Parathyroid adenoma (tissue), 2 donors: ENCODE measurements around the gene CYB561.
A peak's percentile ranks its signal among the peaks of the same experiment; 100 is the strongest.

ENCODE experiments used
- H2AFZ ChIP-seq: fragments of 300-600 bp; sonication (generic); one replicate; pipeline ENCODE4 v1.7.0; 2017; ENCODE audit warnings: antibody characterized with exemption, mild to moderate bottlenecking
- H3K27ac ChIP-seq: fragments of 300-600 bp; sonication (generic); one replicate; pipeline ENCODE4 v1.7.0; 2017
- H3K27me3 ChIP-seq: fragments of 300-600 bp; sonication (generic); one replicate; pipeline ENCODE4 v1.7.0; 2017; ENCODE audit warnings: low read length; ENCODE audit not compliant: control insufficient read depth, insufficient read depth
- H3K36me3 ChIP-seq: fragments of 300-600 bp; sonication (generic); one replicate; pipeline ENCODE4 v1.7.0; 2017; ENCODE audit warnings: low read length; ENCODE audit not compliant: control insufficient read depth, insufficient read depth
- H3K4me1 ChIP-seq: fragments of 300-600 bp; sonication (generic); one replicate; pipeline ENCODE4 v1.7.0; 2017; ENCODE audit warnings: control low read depth
- H3K4me2 ChIP-seq: fragments of 300-600 bp; sonication (generic); one replicate; pipeline ENCODE4 v1.7.0; 2017; ENCODE audit warnings: low read length
- H3K4me3 ChIP-seq: fragments of 300-600 bp; sonication (generic); one replicate; pipeline ENCODE4 v1.7.0; 2017; ENCODE audit warnings: low read depth, low read length
- H3K79me2 ChIP-seq: fragments of 300-600 bp; sonication (generic); one replicate; pipeline ENCODE4 v1.7.0; 2017; ENCODE audit warnings: control low read depth
- H3K9ac ChIP-seq: fragments of 300-600 bp; sonication (generic); one replicate; pipeline ENCODE4 v1.7.0; 2017; ENCODE audit warnings: mild to moderate bottlenecking
- H3K9me3 ChIP-seq: fragments of 300-600 bp; sonication (generic); one replicate; pipeline ENCODE4 v1.7.0; 2017; ENCODE audit warnings: low read length; ENCODE audit not compliant: control insufficient read depth
- TF ChIP-seq, protein P1 (sequence below): fragments of 300-600 bp; sonication (generic); IDR thresholded peaks from one replicate; pipeline ENCODE4 v1.7.0; 2017; ENCODE audit warnings: antibody characterized with exemption, mild to moderate bottlenecking
- donor health status: primary hyperparathyroidism.

The CYB561 gene, protein sequence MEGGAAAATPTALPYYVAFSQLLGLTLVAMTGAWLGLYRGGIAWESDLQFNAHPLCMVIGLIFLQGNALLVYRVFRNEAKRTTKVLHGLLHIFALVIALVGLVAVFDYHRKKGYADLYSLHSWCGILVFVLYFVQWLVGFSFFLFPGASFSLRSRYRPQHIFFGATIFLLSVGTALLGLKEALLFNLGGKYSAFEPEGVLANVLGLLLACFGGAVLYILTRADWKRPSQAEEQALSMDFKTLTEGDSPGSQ

DNA sequence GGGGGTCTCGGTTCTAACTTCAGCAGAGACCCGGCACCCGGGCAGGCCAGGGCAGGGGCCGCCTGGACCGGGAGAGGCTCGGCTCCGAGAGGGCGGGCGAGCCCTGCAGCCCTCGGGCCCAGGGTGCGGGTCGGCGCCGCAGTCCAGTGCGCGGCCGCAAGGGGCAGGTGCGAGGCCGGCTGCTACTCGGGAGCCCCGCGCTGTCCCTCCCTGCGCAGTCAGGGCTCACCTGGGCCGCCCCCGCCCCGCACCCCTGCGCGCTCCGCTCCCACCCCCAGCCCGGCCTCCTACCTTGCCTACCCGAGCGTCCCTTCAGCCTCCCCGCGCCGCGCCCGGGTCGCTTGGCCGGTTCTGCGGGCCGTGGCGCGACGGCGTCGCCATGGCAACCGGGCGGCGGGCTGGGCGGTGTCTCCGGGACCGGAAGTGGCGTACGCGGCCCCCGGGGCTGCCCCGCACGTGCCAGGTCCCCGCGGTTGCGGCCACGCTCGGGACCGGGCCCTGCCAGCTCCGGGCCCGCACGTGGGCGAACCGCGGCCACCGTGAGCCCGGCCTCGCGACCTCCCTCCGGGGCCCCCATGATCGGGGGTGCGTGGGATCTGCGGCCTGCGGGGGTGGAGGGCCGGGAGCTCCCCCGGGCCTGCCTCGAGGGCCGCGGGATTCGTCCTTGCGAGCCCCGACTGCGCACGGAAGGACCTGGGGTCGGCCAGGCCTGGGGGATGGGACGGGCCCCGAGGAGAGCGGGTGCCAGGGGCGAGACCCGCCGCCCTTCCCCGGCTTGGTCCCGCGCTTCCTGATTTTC lies at the start of gene CYB561:
TSS of gene CYB561 (minus strand) at position 353 of the 799 bp plus-strand sequence. CDS start 8,759 bp downstream, outside the sequence.
- H3K27me3 ChIP-seq = no peaks in the 10 kb centered on the region
- H3K27ac ChIP-seq = peak within 1 kb of the TSS; percentile 98
- H3K4me2 ChIP-seq = peak within 1 kb of the TSS; percentile 97
- TF ChIP-seq, protein P1, sequence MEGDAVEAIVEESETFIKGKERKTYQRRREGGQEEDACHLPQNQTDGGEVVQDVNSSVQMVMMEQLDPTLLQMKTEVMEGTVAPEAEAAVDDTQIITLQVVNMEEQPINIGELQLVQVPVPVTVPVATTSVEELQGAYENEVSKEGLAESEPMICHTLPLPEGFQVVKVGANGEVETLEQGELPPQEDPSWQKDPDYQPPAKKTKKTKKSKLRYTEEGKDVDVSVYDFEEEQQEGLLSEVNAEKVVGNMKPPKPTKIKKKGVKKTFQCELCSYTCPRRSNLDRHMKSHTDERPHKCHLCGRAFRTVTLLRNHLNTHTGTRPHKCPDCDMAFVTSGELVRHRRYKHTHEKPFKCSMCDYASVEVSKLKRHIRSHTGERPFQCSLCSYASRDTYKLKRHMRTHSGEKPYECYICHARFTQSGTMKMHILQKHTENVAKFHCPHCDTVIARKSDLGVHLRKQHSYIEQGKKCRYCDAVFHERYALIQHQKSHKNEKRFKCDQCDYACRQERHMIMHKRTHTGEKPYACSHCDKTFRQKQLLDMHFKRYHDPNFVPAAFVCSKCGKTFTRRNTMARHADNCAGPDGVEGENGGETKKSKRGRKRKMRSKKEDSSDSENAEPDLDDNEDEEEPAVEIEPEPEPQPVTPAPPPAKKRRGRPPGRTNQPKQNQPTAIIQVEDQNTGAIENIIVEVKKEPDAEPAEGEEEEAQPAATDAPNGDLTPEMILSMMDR = peak; percentile 73
- peaks cover 66% of the 10 kb centered on the region for H3K4me1 ChIP-seq
- no peaks in the 10 kb centered on the region for H3K36me3 ChIP-seq
- H3K9ac ChIP-seq = peak within 1 kb of the TSS; percentile 90
- H3K79me2 ChIP-seq = no peaks in the 10 kb centered on the region
- H3K4me3 ChIP-seq = peak within 1 kb of the TSS; percentile 81
- H3K9me3 ChIP-seq = no peaks in the 10 kb centered on the region
- peak within 1 kb of the TSS; percentile 78 for H2AFZ ChIP-seq

DNA sequence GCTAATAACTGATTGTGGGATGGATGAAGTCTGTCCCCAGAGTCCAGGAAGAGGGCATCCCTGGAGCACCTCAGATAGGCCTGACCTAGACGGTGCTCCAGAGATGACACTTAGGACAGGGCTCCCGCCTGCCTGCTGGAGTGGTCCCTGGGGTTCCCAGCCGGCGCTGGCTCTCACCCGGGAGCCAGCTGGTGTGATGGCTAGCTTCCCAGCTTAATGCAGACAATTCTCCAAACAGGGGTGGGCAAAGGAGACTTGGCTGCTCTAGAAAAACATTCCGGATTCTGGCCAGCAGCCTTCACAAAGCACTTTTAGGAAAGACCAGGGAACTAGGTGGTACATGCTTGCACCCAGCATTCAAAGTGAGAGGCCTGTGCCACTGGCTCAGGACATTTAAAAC lies 49.4 kb upstream of the CYB561 start:
- no peak overlapping the region for H3K27ac ChIP-seq
- no peaks in the 10 kb centered on the region for H3K36me3 ChIP-seq

GRCh38 chr17:63494300-63494928 lies 48.3 kb upstream of the CYB561 start:
- H3K4me1 ChIP-seq = peaks cover 3% of the 10 kb centered on the region
- no peaks in the 10 kb centered on the region for H3K27me3 ChIP-seq
- TF ChIP-seq, protein P1 = no peak
- no peak overlapping the region for H3K27ac ChIP-seq
- H3K79me2 ChIP-seq = no peaks in the 10 kb centered on the region
- no peak overlapping the region for H3K9ac ChIP-seq
- H2AFZ ChIP-seq = no peak overlapping the region
- H3K9me3 ChIP-seq = no peaks in the 10 kb centered on the region
- H3K4me3 ChIP-seq = no peak overlapping the region
- no peaks in the 10 kb centered on the region for H3K36me3 ChIP-seq
- H3K4me2 ChIP-seq = no peak overlapping the region

More for the DNA sequence above, 49.4 kb upstream of the CYB561 start:
- H2AFZ ChIP-seq = no peak overlapping the region
- no peaks in the 10 kb centered on the region for H3K79me2 ChIP-seq
- no peaks in the 10 kb centered on the region for H3K9me3 ChIP-seq
- no peaks in the 10 kb centered on the region for H3K27me3 ChIP-seq
- H3K4me3 ChIP-seq = no peak overlapping the region
- H3K9ac ChIP-seq = no peak overlapping the region
- TF ChIP-seq, protein P1 = no peak
- H3K4me1 ChIP-seq = peaks cover 3% of the 10 kb centered on the region
- no peak overlapping the region for H3K4me2 ChIP-seq

DNA sequence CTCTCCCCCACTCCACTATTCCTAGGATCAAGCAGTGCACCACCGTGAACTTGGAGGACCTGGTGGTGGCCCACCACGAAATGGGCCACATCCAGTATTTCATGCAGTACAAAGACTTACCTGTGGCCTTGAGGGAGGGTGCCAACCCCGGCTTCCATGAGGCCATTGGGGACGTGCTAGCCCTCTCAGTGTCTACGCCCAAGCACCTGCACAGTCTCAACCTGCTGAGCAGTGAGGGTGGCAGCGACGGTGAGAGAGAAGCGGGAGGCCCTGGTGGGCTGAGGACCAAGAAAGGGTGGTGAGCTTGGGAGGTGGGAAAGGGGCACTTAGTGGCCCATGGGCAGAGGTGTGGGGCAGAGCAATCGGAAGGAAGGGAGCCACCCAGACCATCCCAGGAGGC lies 47.3 kb upstream of the CYB561 start:
- H3K4me3 ChIP-seq = no peak overlapping the region
- no peaks in the 10 kb centered on the region for H3K36me3 ChIP-seq
- TF ChIP-seq, protein P1 = no peak
- no peak overlapping the region for H3K4me2 ChIP-seq
- H3K4me1 ChIP-seq = peaks cover 1% of the 10 kb centered on the region
- no peak overlapping the region for H2AFZ ChIP-seq
- H3K9me3 ChIP-seq = no peaks in the 10 kb centered on the region
- H3K27me3 ChIP-seq = no peaks in the 10 kb centered on the region
- H3K9ac ChIP-seq = no peak overlapping the region
- no peaks in the 10 kb centered on the region for H3K79me2 ChIP-seq
- no peak overlapping the region for H3K27ac ChIP-seq
